Cardiac septum (tissue), 1 donor: ENCODE data around the gene SSBP3. TPM values are rescaled to one million over a fixed set of nuclear protein-coding genes. Genes with fewer than 3 reads are reported as not detected.
A peak's percentile ranks its signal among the peaks of the same experiment; 100 is the strongest.

Source experiments
- DNase-seq: peaks from one replicate; pipeline ENCODE4 v3.0.0-alpha.2; 2020; ENCODE audit warnings: low spot score
- intact Hi-C: fragments of 100-400 bp; cut with DNase I; formaldehyde crosslinking; loops from one replicate; pipeline ENCODE4 v1.14.0; 2022
- total RNA-seq: library from RNA; stranded (reverse); fragmentation: NEBNext Ultra II Directional; extraction: Animal tissue kit (Norgen Biotek cat#: 25700); gene quantifications from one replicate; pipeline ENCODE4 v1.2.1, GENCODE V29; 2021
- donor health status: DM: no; HTN: no; CAD: no.

Gene SSBP3
- total RNA-seq, 1 donor from 2014 or later, result 45.4 TPM

- DNase-seq, result no peak
- intact Hi-C loops, result no loop called here
Observed at GRCh38 chr1:54283635-54284385, 122.4 kb downstream of the SSBP3 start.

GRCh38 chr1:54282101-54282847 is 123.9 kb downstream of the SSBP3 start:
- no peak for DNase-seq
- intact Hi-C loops, result no loop called here

GRCh38 chr1:54280651-54281050 is 125.5 kb downstream of the SSBP3 start:
- no peak for DNase-seq
- intact Hi-C loops, result no loop called here

- no peak for DNase-seq
- intact Hi-C loops, result loop anchor here (10.0 kb wide), 1 partner anchor 155 kb away; no protein-coding TSS in a partner anchor
Observed at GRCh38 chr1:54279457-54279856, 126.7 kb downstream of the SSBP3 start.

DNA sequence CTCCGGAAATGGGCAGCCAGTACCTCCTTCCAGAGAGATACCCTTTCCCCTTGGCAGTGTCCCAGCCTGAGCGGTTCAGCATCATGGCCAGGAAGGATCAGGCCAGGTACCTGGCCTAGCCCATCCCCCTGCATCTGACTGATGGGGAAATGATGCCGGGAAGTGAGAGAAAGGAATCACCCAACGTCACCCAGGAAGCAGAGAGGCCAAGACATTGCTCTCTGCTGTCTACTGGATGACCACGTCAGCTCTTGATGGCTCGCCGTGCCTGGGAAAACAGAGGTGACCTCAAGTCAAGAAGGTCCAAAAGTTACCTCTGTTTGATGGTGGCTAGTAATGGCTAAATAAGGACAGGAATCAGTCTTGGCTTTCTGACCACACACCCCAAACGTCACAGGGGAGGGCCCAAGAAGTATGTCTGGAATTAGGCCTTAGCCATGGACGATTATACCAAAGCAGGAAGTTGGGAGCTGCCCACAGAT is 127.2 kb downstream of the SSBP3 start:
- no peak for DNase-seq
- intact Hi-C loops, result loop anchor here (10.0 kb wide), 1 partner anchor 154 kb away; no protein-coding TSS in a partner anchor

DNA sequence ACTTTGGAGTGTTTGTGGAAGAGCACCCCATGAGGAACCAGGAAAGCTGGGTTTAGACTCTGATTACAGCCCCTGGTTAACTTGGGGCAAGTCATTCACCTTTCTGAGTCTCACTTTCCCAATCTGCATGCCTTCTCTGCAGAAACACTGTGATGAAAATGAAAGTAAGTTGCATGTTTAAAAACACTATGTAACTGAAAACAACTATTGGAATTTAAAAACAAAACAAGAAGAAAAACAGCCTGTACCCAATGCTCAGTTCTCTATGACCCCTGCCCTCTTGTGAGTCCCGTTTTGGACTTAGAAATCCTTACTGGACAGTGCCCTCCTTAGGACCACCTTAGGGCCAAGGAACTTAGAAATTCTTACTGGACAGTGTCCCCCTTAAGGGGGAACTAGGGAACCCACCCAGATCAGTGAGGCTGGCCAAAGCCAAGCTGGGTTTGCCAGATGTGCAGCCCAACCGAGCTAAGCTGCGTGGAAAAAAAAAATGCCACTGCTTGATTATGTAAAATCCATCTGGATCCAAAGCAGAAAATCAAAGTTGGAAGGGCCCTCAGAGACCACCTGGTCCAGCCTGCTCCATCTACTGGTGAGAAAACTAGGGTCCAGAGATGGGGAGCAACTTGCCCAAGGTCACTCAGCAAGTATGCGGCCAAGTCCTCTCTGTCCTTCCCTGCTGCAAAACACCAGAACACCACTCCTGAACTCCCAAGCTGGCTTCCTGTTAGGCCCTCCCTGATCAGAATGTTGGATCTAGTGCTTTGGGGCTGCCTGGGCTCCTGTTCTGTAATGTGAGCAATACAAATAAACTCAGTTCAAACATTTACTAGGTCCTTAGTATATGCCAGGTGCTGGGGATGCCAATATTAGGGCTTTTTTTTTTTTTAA is 128.5 kb downstream of the SSBP3 start:
- no peak for DNase-seq
- intact Hi-C loops, result loop anchor here (10.0 kb wide), 1 partner anchor 153 kb away; no protein-coding TSS in a partner anchor

GRCh38 chr1:54276617-54277450 is 129.4 kb downstream of the SSBP3 start:
- peak; percentile 68 for DNase-seq
- intact Hi-C loops, result loop anchor here (10.0 kb wide), 1 partner anchor 152 kb away; no protein-coding TSS in a partner anchor

GRCh38 chr1:54275349-54275748 is 130.8 kb downstream of the SSBP3 start:
- intact Hi-C loops, result loop anchor here (2.0 to 10.0 kb wide), 4 partner anchors 83 to 213 kb away; no protein-coding TSS in a partner anchor
- DNase-seq, result peak; percentile 81

GRCh38 chr1:54274881-54275280 is 131.3 kb downstream of the SSBP3 start:
- intact Hi-C loops, result loop anchor here (2.0 to 10.0 kb wide), 4 partner anchors 84 to 214 kb away; no protein-coding TSS in a partner anchor
- DNase-seq, result no peak

DNA sequence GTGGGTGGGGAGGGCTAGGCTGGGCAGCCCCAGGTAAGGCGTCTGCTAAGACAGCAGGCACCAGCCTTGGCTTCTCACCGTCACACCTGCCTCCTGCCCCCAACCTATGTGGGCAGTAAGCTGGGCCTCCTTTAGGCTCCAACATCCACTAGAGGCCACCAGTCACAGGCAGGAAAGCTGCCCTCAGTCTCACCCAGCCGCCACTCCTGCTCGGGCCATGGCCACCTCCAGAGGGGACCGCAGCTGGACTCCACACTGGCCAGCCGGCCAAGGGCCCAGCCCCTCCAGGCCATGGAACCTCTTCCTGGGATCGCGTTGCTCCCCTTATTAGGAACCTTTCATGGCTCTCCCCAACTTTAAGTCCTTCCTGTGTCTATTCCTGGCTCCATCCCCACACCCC is 131.7 kb downstream of the SSBP3 start:
- intact Hi-C loops, result loop anchor here (2.0 to 10.0 kb wide), 4 partner anchors 84 to 214 kb away; no protein-coding TSS in a partner anchor
- DNase-seq, result peak; percentile 76

- intact Hi-C loops, result loop anchor here (2.0 to 10.0 kb wide), 4 partner anchors 85 to 215 kb away; no protein-coding TSS in a partner anchor
- no peak for DNase-seq
Observed at GRCh38 chr1:54273795-54274163, 132.4 kb downstream of the SSBP3 start.

DNA sequence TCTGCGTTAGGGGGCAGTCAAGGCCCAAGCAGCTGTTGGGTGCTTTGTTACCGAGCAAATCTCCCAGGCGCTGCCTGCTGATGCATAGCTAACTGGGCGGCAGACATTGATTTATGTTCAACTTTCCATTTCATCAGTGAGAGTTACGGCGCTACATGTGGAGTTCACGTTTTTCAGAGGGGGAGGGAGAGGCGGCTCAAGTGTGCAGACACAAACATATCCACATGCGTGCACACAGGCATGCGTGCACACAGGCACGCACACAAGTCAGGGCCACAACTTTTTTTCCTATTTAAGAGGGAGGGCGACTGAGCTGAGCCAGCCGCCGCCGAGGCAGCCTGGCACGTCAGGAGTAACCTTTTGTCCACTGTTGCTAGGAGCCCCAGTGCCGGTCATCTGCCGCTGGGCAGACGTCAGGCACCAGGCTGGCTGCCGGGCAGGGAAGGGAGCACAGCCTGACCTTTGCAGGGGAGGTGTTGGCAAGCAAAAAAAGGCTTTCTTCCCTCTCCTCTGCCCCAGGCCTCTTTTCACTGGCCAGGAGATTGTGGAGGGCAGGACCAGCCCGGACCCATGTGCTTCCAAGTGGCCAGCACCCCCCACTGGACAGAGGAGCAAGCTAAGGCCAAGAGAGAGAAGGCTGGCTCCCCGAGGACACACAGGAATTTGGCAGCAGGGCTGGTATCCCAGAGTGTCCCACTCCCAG is 133.0 kb downstream of the SSBP3 start:
- intact Hi-C loops, result loop anchor here (10.0 kb wide), 1 partner anchor 148 kb away; no protein-coding TSS in a partner anchor
- DNase-seq, result no peak

DNA sequence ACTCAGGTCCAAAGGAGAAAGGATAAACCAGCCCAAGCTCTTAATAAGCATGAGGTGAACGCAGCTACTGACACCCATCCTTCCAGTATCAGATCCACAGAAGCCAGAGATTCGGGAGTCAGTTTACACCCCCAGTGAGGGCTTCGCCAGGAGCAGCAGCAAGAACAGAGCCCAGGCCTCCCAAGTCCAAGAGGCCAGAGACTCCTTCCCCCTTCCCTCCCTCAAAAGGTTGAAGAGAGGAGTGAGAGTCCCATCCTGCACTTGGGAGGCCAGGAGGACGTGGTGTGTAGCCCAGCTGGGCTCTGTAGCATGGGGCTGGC is 133.5 kb downstream of the SSBP3 start:
- DNase-seq, result no peak
- intact Hi-C loops, result loop anchor here (10.0 kb wide), 1 partner anchor 148 kb away; no protein-coding TSS in a partner anchor

DNA sequence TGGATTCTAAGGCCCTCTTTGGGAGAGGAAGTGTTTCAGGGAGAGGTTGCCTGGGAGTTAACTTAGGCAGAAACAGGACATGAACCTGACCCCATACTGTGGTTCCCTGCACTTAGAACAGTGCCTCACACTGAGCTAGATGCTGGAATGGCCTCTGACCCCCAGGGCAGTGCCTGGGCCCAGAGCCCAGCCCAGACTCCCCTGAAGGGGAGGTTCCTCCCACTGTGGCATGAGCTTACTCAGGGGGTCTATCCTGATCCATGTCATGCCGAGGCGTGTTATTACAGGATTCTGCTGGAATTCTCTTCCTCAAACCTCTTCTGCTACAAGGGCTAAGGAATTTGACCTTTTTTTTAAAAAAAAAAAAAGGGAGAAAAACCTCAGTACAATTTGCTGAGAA is 134.1 kb downstream of the SSBP3 start:
- intact Hi-C loops, result loop anchor here (10.0 kb wide), 1 partner anchor 147 kb away; no protein-coding TSS in a partner anchor
- no peak for DNase-seq

GRCh38 chr1:54271341-54271740 is 134.9 kb downstream of the SSBP3 start:
- intact Hi-C loops, result loop anchor here (10.0 kb wide), 1 partner anchor 147 kb away; no protein-coding TSS in a partner anchor
- DNase-seq, result no peak

DNA sequence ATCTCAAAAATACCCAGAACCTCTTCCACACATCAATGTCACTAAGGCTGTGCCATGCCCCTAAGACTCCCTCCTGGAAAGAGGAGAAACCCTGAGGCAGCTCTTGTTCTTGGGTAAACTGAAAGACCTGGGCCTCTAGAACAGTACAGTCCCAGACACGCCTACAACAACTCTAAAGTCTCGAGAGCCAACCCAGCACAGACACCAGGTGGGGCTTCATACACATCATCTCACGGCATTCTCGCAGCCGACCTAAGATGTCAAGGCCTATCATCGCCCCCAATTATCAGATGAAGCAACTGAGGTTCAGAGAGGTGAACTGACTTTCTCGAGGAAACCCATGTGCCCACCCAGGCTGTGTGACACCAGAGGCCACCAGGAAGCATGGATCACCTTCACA is 135.7 kb downstream of the SSBP3 start:
- intact Hi-C loops, result loop anchor here (10.0 kb wide), 1 partner anchor 146 kb away; no protein-coding TSS in a partner anchor
- no peak for DNase-seq

- intact Hi-C loops, result no loop called here
- DNase-seq, result no peak
Observed at GRCh38 chr1:54268762-54269297, 137.4 kb downstream of the SSBP3 start.
